ENCODE results near the gene IMMP2L. TPM values are rescaled to one million over a fixed set of nuclear protein-coding genes. Genes with fewer than 3 reads are reported as not detected.
"Not testable (repeated sequence)": the region's sequence is repeated elsewhere in the genome, so short reads cannot be mapped to it uniquely, and the experiment has no call there.

The IMMP2L gene
- total RNA-seq, 1 donor from 2014 or later: 29.7 TPM

DNA sequence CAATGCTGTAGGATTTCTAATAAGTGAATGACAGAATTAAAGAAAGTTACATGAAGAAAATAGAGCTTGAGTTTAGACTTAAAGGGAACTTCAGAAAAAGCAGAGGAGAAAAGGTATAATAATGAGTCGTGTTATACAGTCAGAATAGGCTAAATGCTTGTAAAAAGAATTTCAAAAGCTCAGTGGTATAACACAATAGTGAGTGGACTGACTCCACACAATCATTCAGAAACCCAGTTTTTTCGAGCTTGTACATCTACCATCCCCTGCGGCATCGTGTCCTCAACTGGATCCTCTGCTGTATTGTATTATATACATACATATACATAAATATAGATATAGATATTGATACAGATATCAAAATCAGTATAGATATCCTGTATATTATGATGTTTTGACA is 52.2 kb downstream of the IMMP2L start:
- Mint-ChIP-seq H3K27me3 (no peaks in the 10 kb centered on the region), H3K36me3 (ENCODE audit: insufficient read depth) (peaks cover 14% of the 10 kb centered on the region), H3K27ac (no peak overlapping the region), H3K4me1 (ENCODE audit: low read depth) (no peaks in the 10 kb centered on the region), H3K9me3 (ENCODE audit: low read depth) (peaks cover 19% of the 10 kb centered on the region), H3K4me3 (ENCODE audit: low read depth) (no peak overlapping the region)
- no peak for DNase-seq (ENCODE audit: low spot score, unreplicated experiment)
- TF ChIP-seq, protein P1, sequence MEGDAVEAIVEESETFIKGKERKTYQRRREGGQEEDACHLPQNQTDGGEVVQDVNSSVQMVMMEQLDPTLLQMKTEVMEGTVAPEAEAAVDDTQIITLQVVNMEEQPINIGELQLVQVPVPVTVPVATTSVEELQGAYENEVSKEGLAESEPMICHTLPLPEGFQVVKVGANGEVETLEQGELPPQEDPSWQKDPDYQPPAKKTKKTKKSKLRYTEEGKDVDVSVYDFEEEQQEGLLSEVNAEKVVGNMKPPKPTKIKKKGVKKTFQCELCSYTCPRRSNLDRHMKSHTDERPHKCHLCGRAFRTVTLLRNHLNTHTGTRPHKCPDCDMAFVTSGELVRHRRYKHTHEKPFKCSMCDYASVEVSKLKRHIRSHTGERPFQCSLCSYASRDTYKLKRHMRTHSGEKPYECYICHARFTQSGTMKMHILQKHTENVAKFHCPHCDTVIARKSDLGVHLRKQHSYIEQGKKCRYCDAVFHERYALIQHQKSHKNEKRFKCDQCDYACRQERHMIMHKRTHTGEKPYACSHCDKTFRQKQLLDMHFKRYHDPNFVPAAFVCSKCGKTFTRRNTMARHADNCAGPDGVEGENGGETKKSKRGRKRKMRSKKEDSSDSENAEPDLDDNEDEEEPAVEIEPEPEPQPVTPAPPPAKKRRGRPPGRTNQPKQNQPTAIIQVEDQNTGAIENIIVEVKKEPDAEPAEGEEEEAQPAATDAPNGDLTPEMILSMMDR (IDR thresholded peaks at IDR 0.05; ENCODE audit: unreplicated experiment): no peak

DNA sequence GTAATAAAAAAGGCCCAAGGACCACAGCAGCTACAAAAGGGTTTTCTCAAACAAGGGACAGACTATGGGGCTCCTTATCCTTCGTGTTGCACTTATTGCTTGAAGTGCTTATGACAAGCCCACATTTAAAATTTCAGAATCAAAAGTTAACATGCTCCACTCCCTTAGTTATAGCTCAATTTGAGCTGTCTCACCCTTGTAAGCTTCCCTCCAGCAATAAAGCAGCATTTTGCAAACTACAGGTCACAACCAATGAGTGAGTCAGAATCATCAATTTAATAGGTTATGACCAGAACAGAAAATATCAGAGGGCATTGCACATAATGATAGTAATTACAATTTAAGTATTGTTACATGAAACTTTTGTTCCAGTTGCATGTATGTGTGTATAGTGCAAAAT is 53.0 kb downstream of the IMMP2L start:
- Mint-ChIP-seq H3K27me3 (no peaks in the 10 kb centered on the region), H3K4me1 (ENCODE audit: low read depth) (no peaks in the 10 kb centered on the region), H3K9me3 (ENCODE audit: low read depth) (peaks cover 19% of the 10 kb centered on the region), H3K27ac (no peak overlapping the region), H3K4me3 (ENCODE audit: low read depth) (no peak overlapping the region), H3K36me3 (ENCODE audit: insufficient read depth) (peaks cover 14% of the 10 kb centered on the region)
- TF ChIP-seq, protein P1 (IDR thresholded peaks at IDR 0.05; ENCODE audit: unreplicated experiment): no peak
- no peak for DNase-seq (ENCODE audit: low spot score, unreplicated experiment)

DNA sequence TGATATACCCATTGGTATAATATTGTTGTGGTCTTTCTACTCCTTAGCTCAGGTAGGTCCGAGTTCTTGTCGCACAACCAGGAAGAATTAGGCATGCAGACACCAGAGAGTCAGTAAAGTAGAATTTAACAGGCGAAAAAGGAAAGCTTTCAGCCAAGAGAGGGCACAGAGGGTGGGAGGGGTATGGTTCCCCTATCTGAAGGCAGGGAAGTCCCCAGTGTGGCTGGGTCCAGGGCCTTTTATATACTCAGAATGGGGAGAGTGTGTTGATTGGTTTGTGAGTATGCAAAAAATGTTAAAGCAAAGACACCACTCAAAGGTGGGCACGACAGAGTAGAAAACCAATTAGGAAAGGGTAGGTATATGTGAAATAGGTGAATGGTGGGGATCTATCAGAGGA is 53.9 kb downstream of the IMMP2L start:
- Mint-ChIP-seq H3K9me3 (ENCODE audit: low read depth) (peaks cover 19% of the 10 kb centered on the region), H3K4me3 (ENCODE audit: low read depth) (no peak overlapping the region), H3K36me3 (ENCODE audit: insufficient read depth) (peaks cover 13% of the 10 kb centered on the region), H3K4me1 (ENCODE audit: low read depth) (no peaks in the 10 kb centered on the region), H3K27ac (no peak overlapping the region), H3K27me3 (no peaks in the 10 kb centered on the region)
- TF ChIP-seq, protein P1 (IDR thresholded peaks at IDR 0.05; ENCODE audit: unreplicated experiment): no peak
- no peak for DNase-seq (ENCODE audit: low spot score, unreplicated experiment)

DNA sequence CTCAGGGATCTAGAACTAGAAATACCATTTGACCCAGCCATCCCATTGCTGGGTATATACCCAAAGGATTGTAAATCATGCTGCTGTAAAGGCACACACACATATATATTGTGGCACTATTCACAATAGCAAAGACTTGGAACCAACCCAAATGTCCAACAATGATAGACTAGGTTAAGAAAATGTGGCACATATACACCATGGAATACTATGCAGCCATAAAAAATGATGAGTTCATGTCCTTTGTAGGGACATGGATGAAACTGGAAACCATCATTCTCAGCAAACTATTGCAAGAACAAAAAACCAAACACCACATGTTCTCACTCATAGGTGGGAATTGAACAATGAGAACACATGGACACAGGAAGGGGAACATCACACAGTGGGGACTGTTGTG is 56.9 kb downstream of the IMMP2L start:
- not testable (repeated sequence) for H3K4me3 Mint-ChIP-seq (ENCODE audit: low read depth)
- H3K9me3 Mint-ChIP-seq (ENCODE audit: low read depth): peaks cover 14% of the 10 kb centered on the region

DNA sequence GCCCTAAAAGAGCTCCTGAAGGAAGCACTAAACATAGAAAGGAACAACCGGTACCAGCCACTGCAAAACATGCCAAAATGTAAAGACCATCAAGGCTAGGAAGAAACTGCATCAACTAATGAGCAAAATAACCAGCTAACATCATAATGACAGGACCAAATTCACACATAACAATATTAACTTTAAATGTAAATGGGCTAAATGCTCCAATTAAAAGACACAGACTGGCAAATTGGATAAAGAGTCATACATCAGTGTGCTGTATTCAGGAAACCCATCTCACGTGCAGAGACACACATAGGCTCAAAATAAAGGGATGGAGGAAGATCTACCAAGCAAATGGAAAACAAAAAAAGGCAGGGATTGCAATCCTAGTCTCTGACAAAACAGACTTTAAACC is 60.5 kb downstream of the IMMP2L start:
- Mint-ChIP-seq H3K36me3 (ENCODE audit: insufficient read depth) (peaks cover 21% of the 10 kb centered on the region), H3K9me3 (ENCODE audit: low read depth) (peaks cover 15% of the 10 kb centered on the region)
- not testable (repeated sequence) for DNase-seq (ENCODE audit: low spot score, unreplicated experiment); H3K4me3 Mint-ChIP-seq (ENCODE audit: low read depth); H3K4me1 Mint-ChIP-seq (ENCODE audit: low read depth); H3K27me3 Mint-ChIP-seq; H3K27ac Mint-ChIP-seq

More for the DNA sequence above, 56.9 kb downstream of the IMMP2L start:
- not testable (repeated sequence) for H3K27ac Mint-ChIP-seq; DNase-seq (ENCODE audit: low spot score, unreplicated experiment); H3K4me1 Mint-ChIP-seq (ENCODE audit: low read depth); H3K27me3 Mint-ChIP-seq
- peaks cover 13% of the 10 kb centered on the region for H3K36me3 Mint-ChIP-seq (ENCODE audit: insufficient read depth)

DNA sequence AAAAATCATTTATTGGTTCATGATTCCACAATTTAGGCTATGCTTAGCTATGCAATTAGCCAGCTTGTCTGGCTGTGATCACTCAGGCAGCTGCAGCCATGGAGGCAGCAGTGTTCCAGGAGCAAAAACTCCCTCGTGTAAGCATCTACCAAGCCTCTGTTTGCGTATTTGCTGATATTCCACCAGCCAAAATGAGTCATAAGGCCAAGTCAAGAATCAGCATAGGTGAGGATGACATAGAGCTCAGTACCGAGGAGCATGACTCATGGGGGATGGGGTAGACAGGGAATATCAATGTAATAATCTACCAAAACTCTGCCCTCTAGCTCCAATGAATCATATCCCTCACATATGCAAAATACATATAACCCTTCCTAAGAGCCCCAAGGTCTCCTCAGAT is 63.3 kb downstream of the IMMP2L start:
- Mint-ChIP-seq H3K9me3 (ENCODE audit: low read depth) (peaks cover 15% of the 10 kb centered on the region), H3K4me1 (ENCODE audit: low read depth) (no peaks in the 10 kb centered on the region), H3K27me3 (no peaks in the 10 kb centered on the region), H3K4me3 (ENCODE audit: low read depth) (no peak overlapping the region), H3K36me3 (ENCODE audit: insufficient read depth) (peaks cover 22% of the 10 kb centered on the region), H3K27ac (no peak overlapping the region)
- DNase-seq (ENCODE audit: low spot score, unreplicated experiment): no peak
- TF ChIP-seq, protein P1 (IDR thresholded peaks at IDR 0.05; ENCODE audit: unreplicated experiment): no peak

All from progenitor cell of endocrine pancreas (in vitro differentiated cells).